Glutamatergic neuron (in vitro differentiated cells): Measurements from ENCODE around the gene IL22RA1. TPM values are rescaled to one million over a fixed set of nuclear protein-coding genes. Genes with fewer than 3 reads are reported as not detected.

Experiments
- DNase-seq: peaks from one replicate; pipeline ENCODE4 v3.0.0; 2022
- H3K27ac Mint-ChIP-seq: one replicate; pipeline ENCODE4 v1.8.0; 2020; ENCODE audit warnings: mild to moderate bottlenecking, mixed read lengths, inconsistent platforms; ENCODE audit not compliant: unreplicated experiment
- H3K27me3 Mint-ChIP-seq: one replicate; pipeline ENCODE4 v1.8.0; 2020; ENCODE audit warnings: mild to moderate bottlenecking, moderate library complexity, mixed read lengths, inconsistent platforms; ENCODE audit not compliant: unreplicated experiment
- H3K36me3 Mint-ChIP-seq: one replicate; pipeline ENCODE4 v1.8.0; 2020; ENCODE audit warnings: mild to moderate bottlenecking, mixed read lengths, inconsistent platforms; ENCODE audit not compliant: unreplicated experiment
- H3K4me1 Mint-ChIP-seq: one replicate; pipeline ENCODE4 v1.8.0; 2020; ENCODE audit warnings: mild to moderate bottlenecking, low read depth, mixed read lengths, inconsistent platforms; ENCODE audit not compliant: unreplicated experiment
- H3K4me3 Mint-ChIP-seq: one replicate; pipeline ENCODE4 v1.8.0; 2020; ENCODE audit warnings: mild to moderate bottlenecking, mixed read lengths, inconsistent platforms; ENCODE audit not compliant: unreplicated experiment
- H3K9me3 Mint-ChIP-seq: one replicate; pipeline ENCODE4 v1.8.0; 2020; ENCODE audit warnings: mild to moderate bottlenecking, moderate library complexity, mixed read lengths, inconsistent platforms; ENCODE audit not compliant: unreplicated experiment
- total RNA-seq: library from RNA; stranded (reverse); fragmentation: NEBNext Ultra II Directional; extraction: Animal tissue kit (Norgen Biotek cat#: 25700); gene quantifications from one replicate; pipeline ENCODE4 v1.2.1, GENCODE V29; 2021; ENCODE audit not compliant: unreplicated experiment
- TF ChIP-seq, protein P1 (sequence below): fragments of 200-600 bp; sonication (generic); IDR thresholded peaks from one replicate; pipeline ENCODE4 v1.5.0; 2021; ENCODE audit not compliant: partially characterized antibody, unreplicated experiment

IL22RA1 gene
- total RNA-seq, 1 donor from 2014 or later, result not detected

DNA sequence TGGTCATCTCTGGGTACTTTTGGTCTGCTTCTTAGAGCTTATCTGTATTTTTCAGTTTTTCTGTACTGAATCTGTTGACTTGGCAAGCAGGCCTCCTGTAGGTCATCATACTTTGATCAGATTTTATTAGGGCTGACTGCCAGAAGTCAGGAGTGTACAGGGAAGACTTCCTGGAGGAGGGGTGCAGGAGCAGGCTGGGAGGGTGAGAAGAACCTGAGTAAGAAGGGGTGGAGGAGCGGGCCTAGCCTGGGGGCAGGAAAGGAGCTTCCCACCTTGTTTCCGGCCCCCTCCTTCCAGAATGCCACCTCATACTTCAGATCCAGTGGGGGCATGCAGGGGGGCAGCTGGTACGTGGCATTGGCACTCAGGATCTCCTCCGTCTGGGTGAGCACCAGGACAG lies 18.3 kb upstream of the IL22RA1 start:
- peaks cover 2% of the 10 kb centered on the region for H3K9me3 Mint-ChIP-seq
- H3K4me3 Mint-ChIP-seq, result no peak overlapping the region
- H3K27ac Mint-ChIP-seq, result no peak overlapping the region
- no peaks in the 10 kb centered on the region for H3K36me3 Mint-ChIP-seq
- DNase-seq, result no peak
- H3K4me1 Mint-ChIP-seq, result peaks cover 4% of the 10 kb centered on the region
- H3K27me3 Mint-ChIP-seq, result peaks cover 2% of the 10 kb centered on the region
- TF ChIP-seq, protein P1, sequence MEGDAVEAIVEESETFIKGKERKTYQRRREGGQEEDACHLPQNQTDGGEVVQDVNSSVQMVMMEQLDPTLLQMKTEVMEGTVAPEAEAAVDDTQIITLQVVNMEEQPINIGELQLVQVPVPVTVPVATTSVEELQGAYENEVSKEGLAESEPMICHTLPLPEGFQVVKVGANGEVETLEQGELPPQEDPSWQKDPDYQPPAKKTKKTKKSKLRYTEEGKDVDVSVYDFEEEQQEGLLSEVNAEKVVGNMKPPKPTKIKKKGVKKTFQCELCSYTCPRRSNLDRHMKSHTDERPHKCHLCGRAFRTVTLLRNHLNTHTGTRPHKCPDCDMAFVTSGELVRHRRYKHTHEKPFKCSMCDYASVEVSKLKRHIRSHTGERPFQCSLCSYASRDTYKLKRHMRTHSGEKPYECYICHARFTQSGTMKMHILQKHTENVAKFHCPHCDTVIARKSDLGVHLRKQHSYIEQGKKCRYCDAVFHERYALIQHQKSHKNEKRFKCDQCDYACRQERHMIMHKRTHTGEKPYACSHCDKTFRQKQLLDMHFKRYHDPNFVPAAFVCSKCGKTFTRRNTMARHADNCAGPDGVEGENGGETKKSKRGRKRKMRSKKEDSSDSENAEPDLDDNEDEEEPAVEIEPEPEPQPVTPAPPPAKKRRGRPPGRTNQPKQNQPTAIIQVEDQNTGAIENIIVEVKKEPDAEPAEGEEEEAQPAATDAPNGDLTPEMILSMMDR, result no peak

DNA sequence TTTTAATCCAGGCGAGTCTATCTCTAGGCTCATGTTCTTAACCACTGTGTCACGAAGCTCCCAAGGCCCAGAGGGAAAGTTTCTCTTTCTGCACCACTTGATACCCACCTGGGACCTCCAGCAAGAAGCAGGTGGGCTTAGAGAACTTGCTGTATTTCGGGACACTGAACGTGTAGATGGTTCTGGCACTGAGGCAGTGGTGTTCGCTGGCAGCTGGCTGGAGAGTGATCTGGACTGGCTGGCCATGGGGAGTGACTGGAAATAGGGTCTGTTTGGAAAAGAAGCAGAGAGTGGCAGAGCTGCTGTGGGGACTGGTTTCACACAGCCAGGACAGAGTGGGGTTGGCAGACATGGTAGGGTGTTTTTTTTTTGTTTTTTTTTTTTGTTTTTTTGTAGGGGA lies 16.4 kb upstream of the IL22RA1 start:
- Mint-ChIP-seq H3K27ac (no peak overlapping the region), H3K4me3 (no peak overlapping the region), H3K36me3 (no peaks in the 10 kb centered on the region)

DNA sequence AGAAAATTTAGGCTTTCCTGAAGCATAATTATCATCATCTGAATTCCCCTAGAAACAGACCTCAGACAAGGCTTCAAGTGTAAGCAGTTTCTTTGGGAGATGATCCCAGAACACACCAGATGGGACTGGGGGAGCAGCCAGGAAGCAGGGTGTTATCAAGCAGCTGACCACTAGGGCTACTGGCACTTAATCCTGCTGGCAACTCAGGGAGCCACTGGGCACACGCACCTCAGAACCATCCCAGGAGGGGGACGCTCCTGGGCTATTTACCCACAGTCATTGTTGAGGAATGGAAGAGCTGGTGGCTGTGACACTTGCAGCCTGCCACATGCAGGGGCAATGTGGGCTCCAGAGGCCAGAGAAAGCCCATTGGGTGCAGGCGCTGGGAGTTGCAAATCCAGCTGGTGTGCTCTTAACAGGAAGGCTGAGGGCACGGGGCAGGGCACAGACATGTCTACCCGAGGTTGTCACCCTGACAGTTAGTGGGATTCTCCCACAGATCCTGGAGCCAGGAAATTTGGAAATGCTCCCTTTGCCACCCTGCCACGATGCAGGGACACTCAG lies 15.1 kb upstream of the IL22RA1 start:
- Mint-ChIP-seq H3K36me3 (no peaks in the 10 kb centered on the region), H3K9me3 (peaks cover 2% of the 10 kb centered on the region), H3K27me3 (peaks cover 2% of the 10 kb centered on the region), H3K4me1 (peaks cover 4% of the 10 kb centered on the region), H3K4me3 (no peak overlapping the region), H3K27ac (no peak overlapping the region)
- no peak for DNase-seq
- TF ChIP-seq, protein P1, result peak; percentile 38

More for the DNA sequence above, 16.4 kb upstream of the IL22RA1 start:
- TF ChIP-seq, protein P1, result no peak
- Mint-ChIP-seq H3K4me1 (peaks cover 4% of the 10 kb centered on the region), H3K27me3 (peaks cover 2% of the 10 kb centered on the region), H3K9me3 (peaks cover 2% of the 10 kb centered on the region)
- no peak for DNase-seq

DNA sequence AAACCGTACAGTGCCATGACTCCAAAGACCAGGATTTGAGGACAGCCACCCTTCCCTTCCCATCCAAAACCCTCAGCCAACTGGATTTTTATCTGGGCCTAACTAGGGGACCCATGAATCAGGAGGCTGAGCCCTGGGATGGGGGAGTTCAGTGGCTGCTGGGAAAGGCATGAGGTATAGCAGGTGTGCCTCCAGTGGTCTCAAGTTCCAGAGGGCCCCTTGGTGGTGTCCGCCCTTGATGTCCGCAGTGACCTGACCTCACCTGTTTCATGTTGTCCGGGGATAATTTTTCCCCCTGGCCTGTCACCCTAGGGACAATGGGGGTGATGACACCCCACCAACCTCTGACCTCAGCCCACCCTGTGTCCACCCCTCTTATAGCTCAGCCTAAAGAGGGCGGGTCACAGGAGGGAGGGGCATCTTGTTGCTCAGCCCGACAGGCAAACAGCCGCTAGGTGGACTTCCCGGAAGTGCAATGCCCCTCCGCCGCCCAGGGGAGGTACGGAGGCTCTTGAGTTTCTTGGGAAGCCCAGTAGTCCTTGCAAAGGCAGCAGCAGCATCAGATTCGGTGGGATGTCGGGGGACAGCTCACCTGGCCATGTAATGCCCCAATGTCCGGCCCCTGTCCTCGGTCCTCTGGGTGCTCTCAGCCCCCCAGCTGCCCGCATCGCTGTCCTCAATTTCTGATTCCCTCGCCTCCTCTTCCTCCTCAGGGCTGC lies 13.8 kb upstream of the IL22RA1 start:
- Mint-ChIP-seq H3K36me3 (no peaks in the 10 kb centered on the region), H3K4me3 (no peak overlapping the region), H3K4me1 (no peaks in the 10 kb centered on the region), H3K27me3 (peaks cover 2% of the 10 kb centered on the region), H3K9me3 (peaks cover 2% of the 10 kb centered on the region), H3K27ac (no peak overlapping the region)
- no peak for DNase-seq
- TF ChIP-seq, protein P1, result no peak

DNA sequence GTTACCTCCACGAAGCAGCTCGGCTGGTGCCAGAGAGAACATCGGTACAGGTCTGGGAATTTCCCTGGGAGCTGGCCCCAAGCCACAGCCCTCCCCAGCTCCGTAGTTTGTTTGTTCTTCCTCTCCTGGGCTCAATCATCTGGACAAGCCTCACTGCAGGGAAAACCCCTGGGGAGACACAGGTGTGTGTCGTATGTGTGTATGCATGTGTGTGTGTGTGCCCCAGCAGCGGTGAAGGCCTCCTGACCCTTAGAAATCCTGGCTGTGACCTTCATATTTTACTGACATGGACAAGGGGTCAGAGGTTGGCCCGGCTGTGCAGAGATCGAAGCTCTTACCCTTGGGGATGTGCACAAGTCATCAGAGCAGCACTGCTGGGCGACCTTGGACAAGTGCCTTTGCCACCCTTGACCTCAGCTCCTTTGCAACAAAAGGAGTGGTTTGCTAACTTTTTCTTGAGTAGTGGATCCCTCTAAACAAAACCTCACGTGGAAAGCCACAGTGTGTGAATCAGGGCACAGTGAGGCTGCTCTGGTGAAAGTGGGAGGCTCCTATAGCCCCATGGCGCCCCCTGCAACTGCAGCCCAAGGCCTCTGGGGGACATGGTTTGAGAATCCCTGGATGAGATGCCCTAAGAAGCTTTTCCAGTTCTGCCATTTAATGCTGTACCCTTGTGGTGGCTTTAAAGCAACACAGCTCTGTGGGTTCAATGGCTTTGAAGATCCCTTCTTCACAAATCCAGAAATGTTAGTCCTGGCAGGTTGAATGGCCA lies 12.3 kb upstream of the IL22RA1 start:
- H3K27ac Mint-ChIP-seq, result no peak overlapping the region
- H3K9me3 Mint-ChIP-seq, result peaks cover 2% of the 10 kb centered on the region
- no peaks in the 10 kb centered on the region for H3K36me3 Mint-ChIP-seq
- DNase-seq, result no peak
- H3K4me3 Mint-ChIP-seq, result no peak overlapping the region
- TF ChIP-seq, protein P1, result peak; percentile 14
- no peaks in the 10 kb centered on the region for H3K4me1 Mint-ChIP-seq
- H3K27me3 Mint-ChIP-seq, result peaks cover 2% of the 10 kb centered on the region
